Prostate gland (tissue), 2 donors: ENCODE data around the gene SERPINA1.

ENCODE experiments used
- CTCF ChIP-seq, 4 experiments: fragments of 200-600 bp in 2 of 4; fragments of 450-650 bp in 2 of 4; sonication (generic) in 2 of 4; IDR thresholded peaks; 1 replicate in 3 of 4; 2 replicates in 1 of 4; pipeline ENCODE4 v1.5.1; 2016 to 2019; ENCODE audit warnings: antibody characterized with exemption in 4 of 4, mild to moderate bottlenecking in 2 of 4, moderate library complexity in 2 of 4
- POLR2A ChIP-seq: fragments of 450-650 bp; IDR thresholded peaks from one replicate; pipeline ENCODE4 v1.6.1; 2016; ENCODE audit warnings: antibody characterized with exemption, mild to moderate bottlenecking

DNA sequence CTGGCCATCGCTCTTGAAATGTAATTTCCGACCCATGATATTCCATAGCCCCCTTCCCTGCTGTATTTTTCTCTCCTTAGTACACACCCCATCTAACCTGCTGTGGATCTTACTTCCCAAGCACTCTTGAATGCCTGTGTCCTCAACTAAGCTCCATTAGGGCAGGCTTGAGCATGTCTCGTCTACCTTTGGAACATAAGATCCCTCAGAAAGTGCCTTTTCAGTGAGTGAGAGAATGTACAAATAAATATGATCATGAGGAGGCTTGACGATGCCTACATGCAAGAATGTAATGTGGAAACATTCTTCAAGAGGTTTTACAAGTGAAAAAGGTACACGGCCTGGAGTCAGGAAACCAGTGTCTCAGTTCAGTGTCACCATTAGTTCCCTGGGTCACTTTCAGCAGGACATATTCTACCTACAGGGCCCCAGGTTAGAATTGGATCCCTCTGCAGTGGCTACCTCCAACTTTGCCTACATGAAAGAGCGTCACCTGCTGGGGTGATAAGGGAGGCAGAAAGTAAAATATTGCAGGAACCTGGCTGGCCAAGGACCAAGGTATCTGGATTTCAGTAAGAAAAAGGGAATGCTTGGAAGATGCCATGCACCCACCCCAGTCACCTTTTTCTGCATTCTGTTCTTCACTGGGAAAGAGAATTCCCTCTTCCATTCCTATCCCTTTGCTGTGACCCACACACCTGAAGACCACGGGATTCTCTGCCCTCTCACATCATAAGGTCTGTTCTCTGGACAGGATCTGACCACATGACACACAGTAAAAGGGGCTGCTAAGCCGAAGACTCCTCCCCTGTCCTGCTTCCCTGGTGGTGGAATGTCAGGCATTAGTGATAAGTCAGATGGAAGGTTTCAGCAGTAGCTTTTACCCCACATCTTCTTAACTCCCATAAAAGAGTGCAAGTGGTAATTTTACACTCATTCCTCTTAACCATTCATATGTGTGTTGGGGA lies 24.6 kb upstream of the SERPINA1 start:
- TF ChIP-seq POLR2A (no peak), CTCF (IDR thresholded peaks at IDR 0.05) (peak in 1 of 4 experiments; percentile 28)
